ES-I3 (cell line): ENCODE measurements around the gene EXOC8.
"Not testable (repeated sequence)": the region's sequence is repeated elsewhere in the genome, so short reads cannot be mapped to it uniquely, and the experiment has no call there.

Experiments
- H3K36me3 ChIP-seq: 2 replicates; pipeline ENCODE4 v1.6.1; 2013; ENCODE audit warnings: mild to moderate bottlenecking, low read length, control low read depth, moderate library complexity; ENCODE audit not compliant: insufficient read depth
- H3K4me1 ChIP-seq: 2 replicates; pipeline ENCODE4 v1.6.1; 2013; ENCODE audit warnings: mild to moderate bottlenecking, control low read depth, low read length; ENCODE audit not compliant: insufficient read depth
- H3K9ac ChIP-seq: 2 replicates; pipeline ENCODE4 v1.6.1; 2013; ENCODE audit warnings: low read depth, mild to moderate bottlenecking, low read length, moderate library complexity
- H3K9me3 ChIP-seq: 2 replicates; pipeline ENCODE4 v1.6.1; 2013; ENCODE audit warnings: mild to moderate bottlenecking, low read length, moderate library complexity; ENCODE audit not compliant: control insufficient read depth, insufficient read depth

EXOC8 gene

GRCh38 chr1:231363624-231364023, 26.0 kb upstream of the EXOC8 start:
- no peaks in the 10 kb centered on the region for H3K36me3 ChIP-seq
- no peak overlapping the region for H3K9ac ChIP-seq
- no peaks in the 10 kb centered on the region for H3K4me1 ChIP-seq
- no peaks in the 10 kb centered on the region for H3K9me3 ChIP-seq

DNA sequence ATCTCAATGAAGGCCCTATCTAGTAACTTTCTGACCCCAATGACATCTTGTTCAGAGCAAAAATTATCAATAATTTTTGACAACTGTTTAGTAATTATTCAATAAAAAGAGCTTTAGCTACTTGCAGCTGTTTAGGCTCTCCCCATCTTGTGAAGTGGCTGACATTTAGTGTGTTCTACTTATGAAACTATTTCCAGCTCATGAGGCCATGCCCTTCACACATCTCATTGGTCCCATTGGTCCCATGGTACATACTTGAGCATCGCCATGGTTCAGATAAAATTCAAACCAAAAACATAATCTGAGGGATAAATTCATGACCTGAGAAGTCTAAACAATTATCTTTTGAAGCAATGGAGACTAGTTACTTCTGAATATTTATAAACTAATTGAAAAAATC, 24.7 kb upstream of the EXOC8 start:
- Histone ChIP-seq H3K4me1 (no peaks in the 10 kb centered on the region), H3K9ac (no peak overlapping the region), H3K9me3 (no peaks in the 10 kb centered on the region), H3K36me3 (no peaks in the 10 kb centered on the region)

DNA sequence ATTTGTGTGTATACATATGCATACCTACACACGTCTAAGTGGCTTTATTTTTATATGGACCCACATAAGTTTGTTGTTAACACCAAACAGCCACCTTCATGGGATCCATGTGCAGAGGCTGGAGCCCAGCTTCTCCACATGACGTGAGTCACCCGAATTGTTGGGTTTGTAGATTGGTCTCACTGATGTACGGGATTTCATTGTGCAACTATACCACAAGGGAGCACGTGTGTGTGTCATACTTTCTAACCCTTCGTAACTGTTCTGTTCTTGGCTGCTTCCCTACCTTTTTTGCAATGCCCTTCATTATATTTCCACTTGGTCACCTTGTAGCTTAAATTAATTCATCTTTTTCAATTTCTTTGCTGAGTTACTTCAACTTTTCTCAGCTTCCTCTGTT, 21.5 kb upstream of the EXOC8 start:
- no peaks in the 10 kb centered on the region for H3K36me3 ChIP-seq
- H3K4me1 ChIP-seq, result no peaks in the 10 kb centered on the region
- H3K9me3 ChIP-seq, result no peaks in the 10 kb centered on the region
- H3K9ac ChIP-seq, result no peak overlapping the region

DNA sequence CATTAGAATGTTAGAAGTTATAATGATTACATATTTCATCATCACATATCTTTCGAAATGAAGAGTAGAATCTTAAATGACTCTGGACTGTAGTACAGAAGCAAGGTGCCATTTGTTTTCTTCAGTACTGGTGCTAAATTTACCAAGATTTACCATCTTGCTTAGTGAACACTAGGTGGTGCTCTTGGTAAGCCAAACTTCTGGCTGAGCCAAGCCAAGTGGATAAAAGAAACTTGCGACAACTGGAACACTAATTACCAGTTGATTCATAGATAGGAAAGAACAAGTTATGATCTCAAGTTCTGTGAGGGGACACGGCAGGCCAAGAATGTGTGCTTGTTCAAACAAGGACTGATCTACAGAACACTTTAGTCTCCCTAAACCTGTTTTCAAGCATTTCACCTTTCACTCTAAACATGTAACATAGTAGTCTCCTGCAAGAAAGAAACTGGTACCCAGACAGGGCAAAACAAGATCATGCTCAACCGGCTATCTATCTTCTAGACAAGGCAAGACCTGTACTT, 20.2 kb upstream of the EXOC8 start:
- Histone ChIP-seq H3K4me1 (no peaks in the 10 kb centered on the region), H3K9me3 (no peaks in the 10 kb centered on the region), H3K36me3 (peaks cover 3% of the 10 kb centered on the region; the same call in 1 of the 2 replicates), H3K9ac (no peak overlapping the region)

GRCh38 chr1:231357187-231357772, 19.6 kb upstream of the EXOC8 start:
- no peak overlapping the region for H3K9ac ChIP-seq
- peaks cover 4% of the 10 kb centered on the region; the same call in 1 of the 2 replicates for H3K36me3 ChIP-seq
- no peaks in the 10 kb centered on the region for H3K4me1 ChIP-seq
- no peaks in the 10 kb centered on the region for H3K9me3 ChIP-seq

- Histone ChIP-seq H3K9me3 (no peaks in the 10 kb centered on the region), H3K36me3 (peaks cover 7% of the 10 kb centered on the region; the same call in 1 of the 2 replicates), H3K9ac (no peak overlapping the region), H3K4me1 (no peaks in the 10 kb centered on the region)
These were observed 17.5 kb upstream of the EXOC8 start for GRCh38 chr1:231355171-231355570.

- H3K9me3 ChIP-seq, result no peaks in the 10 kb centered on the region
- no peaks in the 10 kb centered on the region for H3K4me1 ChIP-seq
- no peak overlapping the region for H3K9ac ChIP-seq
- H3K36me3 ChIP-seq, result peaks cover 7% of the 10 kb centered on the region
These were observed 16.8 kb upstream of the EXOC8 start for GRCh38 chr1:231354330-231355020.

DNA sequence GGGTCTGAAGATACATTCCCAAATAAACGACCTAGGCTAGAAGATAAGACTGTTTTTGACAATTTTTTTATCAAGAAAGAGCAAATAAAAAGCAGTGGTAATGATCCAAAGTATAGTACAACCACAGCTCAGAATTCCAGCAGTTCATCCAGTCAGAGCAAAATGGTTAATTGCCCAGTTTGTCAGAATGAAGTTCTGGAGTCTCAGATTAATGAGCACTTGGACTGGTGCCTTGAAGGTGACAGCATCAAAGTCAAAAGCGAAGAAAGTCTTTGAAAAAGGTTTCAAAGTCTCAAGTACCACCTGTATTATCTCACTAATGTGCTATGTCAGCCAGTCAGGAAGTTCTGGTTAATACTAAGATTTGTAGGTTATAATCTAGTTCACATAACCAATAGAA, 15.4 kb upstream of the EXOC8 start:
- no peaks in the 10 kb centered on the region for H3K9me3 ChIP-seq
- peaks cover 7% of the 10 kb centered on the region for H3K36me3 ChIP-seq
- no peak overlapping the region for H3K9ac ChIP-seq
- no peaks in the 10 kb centered on the region for H3K4me1 ChIP-seq

- no peaks in the 10 kb centered on the region for H3K4me1 ChIP-seq
- H3K9ac ChIP-seq, result no peak overlapping the region
- H3K36me3 ChIP-seq, result peaks cover 7% of the 10 kb centered on the region
- no peaks in the 10 kb centered on the region for H3K9me3 ChIP-seq
These were observed 14.2 kb upstream of the EXOC8 start for GRCh38 chr1:231351816-231352215.

DNA sequence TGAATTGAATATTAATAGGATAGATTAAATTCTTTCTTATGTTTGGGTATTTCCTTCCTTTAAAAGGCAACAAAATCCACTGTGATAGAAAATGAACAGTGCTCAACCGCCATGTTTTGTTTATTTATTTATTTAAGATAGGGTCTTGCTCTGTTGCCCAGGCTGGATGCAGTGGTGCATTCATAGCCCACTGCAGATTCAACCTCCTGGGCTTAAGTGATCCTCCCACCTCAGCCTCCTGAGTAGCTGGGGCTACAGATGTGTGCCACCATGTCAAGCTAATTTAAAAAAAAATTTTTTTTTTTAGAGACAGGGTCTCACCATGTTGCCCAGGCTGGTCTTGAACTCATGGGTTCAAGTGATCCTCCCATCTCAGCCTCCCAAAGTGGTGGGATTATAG, 11.2 kb upstream of the EXOC8 start:
- not testable (repeated sequence) for H3K36me3 ChIP-seq, H3K9ac ChIP-seq, H3K4me1 ChIP-seq, H3K9me3 ChIP-seq

DNA sequence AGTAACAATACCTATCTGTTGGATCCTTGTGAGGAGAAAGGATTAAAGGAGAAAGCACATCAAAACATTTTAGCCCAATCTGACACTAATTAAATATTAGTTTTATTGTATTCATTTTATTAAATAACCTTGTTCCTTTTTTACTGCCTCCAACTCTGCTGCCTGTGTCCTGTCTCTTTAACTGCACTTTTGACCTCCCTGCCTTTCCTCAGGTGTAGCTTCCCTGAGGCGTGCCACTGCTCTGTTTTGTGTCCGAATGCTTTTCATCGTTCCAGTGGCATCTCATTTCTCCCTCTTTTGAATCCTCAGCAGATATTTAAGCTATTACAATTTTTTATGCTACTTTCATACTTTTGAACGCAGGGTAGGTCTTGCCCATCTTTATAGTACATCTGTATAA, 10.8 kb upstream of the EXOC8 start:
- Histone ChIP-seq H3K4me1 (no peaks in the 10 kb centered on the region), H3K9me3 (no peaks in the 10 kb centered on the region), H3K9ac (no peak overlapping the region), H3K36me3 (peaks cover 7% of the 10 kb centered on the region)

DNA sequence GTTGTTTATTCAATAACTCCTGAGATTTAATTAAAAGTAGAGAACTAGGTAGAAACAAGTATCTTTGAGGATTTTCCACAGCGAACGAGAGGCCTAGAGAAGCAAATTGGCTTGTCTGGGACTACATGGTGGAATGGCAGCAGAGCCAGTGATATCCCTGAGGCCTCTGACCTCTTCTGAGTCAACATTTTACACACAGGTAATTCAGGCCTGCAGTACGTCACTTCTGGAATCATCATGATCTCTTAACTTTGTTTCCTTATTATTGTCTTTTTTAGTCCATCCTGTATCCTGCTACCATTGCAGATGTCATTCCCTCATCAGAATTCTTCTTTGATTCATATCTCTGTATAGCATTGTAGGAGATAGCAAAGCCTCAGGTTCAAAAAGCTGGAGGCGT, 10.3 kb upstream of the EXOC8 start:
- no peaks in the 10 kb centered on the region for H3K9me3 ChIP-seq
- no peak overlapping the region for H3K9ac ChIP-seq
- H3K4me1 ChIP-seq, result no peaks in the 10 kb centered on the region
- H3K36me3 ChIP-seq, result peaks cover 5% of the 10 kb centered on the region

DNA sequence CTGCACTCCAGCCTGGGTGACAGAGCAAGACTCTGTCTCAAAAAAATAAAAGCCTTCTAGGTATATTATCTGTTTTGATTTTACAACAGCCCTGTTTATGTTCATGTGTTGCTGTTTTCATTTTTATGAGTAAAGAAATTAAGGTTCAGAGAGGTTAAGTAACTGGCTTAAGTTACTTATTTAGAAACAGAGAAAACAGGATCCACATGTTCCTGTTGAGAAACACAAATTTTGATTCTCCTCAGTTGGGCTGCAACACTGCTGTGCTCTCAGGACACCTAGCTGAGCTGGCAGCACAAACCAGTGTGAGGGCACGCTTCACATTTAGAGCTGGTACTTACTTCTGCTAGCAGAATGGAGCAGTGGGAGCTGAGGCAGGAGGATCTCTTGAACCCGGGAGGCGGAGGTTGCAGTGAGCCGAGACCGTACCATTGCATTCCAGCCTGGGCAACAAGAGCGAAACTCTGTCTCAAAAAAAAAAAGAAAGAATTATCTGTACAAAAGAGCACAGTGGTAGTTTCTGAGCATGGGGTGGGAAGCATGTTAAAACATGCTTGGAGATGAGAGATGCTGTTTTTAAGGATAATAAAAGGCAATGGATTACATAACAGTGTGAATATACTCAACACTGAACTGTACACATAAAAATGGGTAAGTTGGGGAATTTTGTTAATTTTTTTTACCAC, 2.8 kb upstream of the EXOC8 start:
- Histone ChIP-seq H3K9me3 (no peaks in the 10 kb centered on the region), H3K36me3 (0 out of 2 replicates have a peak, but pooled peaks cover 2% of the 10 kb centered on the region), H3K4me1 (peaks cover 13% of the 10 kb centered on the region; the same call in 1 of the 2 replicates), H3K9ac (no peak overlapping the region)

- Histone ChIP-seq H3K4me1 (peaks cover 13% of the 10 kb centered on the region; the same call in 1 of the 2 replicates), H3K9me3 (no peaks in the 10 kb centered on the region), H3K9ac (peak within 1 kb of the TSS; percentile 90), H3K36me3 (0 out of 2 replicates have a peak, but pooled peaks cover 2% of the 10 kb centered on the region)
These were observed 847 bp upstream of the EXOC8 start, which contains the start of gene SPRTN for GRCh38 chr1:231338270-231339128. TSS of gene SPRTN (plus strand) at chr1:231338293. CDS start at chr1:231338384, 91 bp downstream.
